HG03571 (cell line): Measurements from ENCODE around the gene NOL8.

Experiments
- ATAC-seq: cut with Tn5 transposase; IDR thresholded peaks from one replicate; pipeline ENCODE4 v1.9.1; 2021; ENCODE audit not compliant: unreplicated experiment

NOL8 gene

GRCh38 chr9:92270511-92270910 is 54.6 kb downstream of the NOL8 start:
- no peak for ATAC-seq

- ATAC-seq, result no peak
These were observed 58.7 kb downstream of the NOL8 start for GRCh38 chr9:92266486-92266885.

- ATAC-seq, result no peak
These were observed 60.0 kb downstream of the NOL8 start for GRCh38 chr9:92265154-92265553.

DNA sequence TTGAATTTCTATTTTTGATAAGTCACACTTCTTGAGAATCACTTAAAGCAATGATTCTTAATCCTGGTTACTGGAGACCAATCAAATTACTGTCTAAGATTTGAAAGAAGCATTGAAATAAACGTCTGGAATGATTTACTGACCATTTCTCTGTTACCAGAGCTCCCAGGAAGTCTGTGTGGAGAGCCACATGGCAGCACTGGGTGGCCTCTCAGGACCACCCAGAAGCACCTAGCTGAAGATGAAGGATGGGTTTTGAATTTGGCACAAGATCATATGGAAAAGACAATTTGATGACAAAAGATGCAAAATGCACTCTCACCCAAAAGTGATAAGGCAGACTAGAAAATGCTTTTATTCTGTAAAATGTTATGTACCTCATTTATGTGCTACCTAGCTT is 62.0 kb downstream of the NOL8 start:
- ATAC-seq, result no peak

- ATAC-seq, result no peak
These were observed 67.8 kb downstream of the NOL8 start for GRCh38 chr9:92257327-92257726.

GRCh38 chr9:92254381-92255337 is 70.5 kb downstream of the NOL8 start:
- no peak for ATAC-seq

DNA sequence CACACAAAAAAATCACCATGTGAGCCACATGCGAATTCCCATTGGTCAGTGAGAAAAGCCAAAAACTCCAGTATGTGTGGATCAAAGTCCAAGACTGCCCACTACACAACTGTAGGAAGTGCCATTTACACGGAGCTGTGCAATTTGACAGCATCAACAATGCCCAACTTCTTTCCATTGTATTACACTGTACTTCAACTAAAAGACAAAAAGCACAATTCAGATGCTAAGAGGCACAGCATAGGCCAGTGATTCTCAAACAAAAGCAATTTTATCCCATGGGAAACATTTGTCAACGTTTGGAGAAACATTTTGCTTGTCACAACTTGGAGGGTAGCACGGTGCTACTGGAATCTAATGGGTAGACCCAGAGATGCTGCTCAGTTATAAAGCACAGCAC is 71.5 kb downstream of the NOL8 start:
- ATAC-seq, result no peak

- ATAC-seq, result no peak
These were observed 77.2 kb downstream of the NOL8 start for GRCh38 chr9:92247981-92248380.
